ENCODE measurements around the gene STRIP2.
A peak's percentile ranks its signal among the peaks of the same experiment; 100 is the strongest.
"Not testable (repeated sequence)": the region's sequence is repeated elsewhere in the genome, so short reads cannot be mapped to it uniquely, and the experiment has no call there.

Gene STRIP2

DNA sequence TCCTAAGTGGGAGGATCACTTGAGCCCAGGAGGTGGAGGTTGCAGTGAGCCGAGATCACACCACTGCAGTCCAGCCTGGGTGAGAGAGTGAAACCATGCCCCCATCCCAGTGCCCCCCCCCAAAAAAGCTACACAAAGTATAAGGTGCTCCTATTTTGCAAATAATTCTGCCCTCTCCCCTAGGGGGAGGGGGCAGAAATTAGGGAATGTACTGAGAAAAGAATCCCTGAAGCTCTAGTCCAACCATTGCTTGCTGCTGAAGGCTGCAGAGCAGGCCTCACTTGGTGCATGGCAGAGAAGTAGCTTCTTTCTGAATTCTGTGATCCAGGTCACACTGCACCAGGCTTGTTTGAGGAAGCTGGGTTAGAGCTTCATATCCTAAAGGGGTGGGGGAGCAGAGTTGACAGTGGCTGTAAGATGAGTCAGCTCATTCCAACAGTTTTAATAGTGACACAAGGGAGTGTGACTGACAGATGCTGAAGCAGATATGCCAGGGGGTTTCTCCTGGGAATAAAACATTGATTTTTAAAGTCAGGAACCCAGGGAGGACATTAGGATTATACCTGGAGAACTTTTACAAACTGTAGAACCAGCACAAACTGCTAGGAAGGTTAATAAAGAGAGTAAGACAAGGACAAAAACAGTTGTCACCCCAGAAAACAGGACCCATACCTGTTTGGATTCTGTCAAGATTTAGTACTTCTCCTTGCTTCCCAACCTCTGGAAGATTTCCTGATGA lies 32.8 kb upstream of the STRIP2 start:
- in situ Hi-C loops (cut with MboI; ENCODE audit: low sequenced_read_pairs, unreplicated experiment): no loop called here
- no peak for DNase-seq (ENCODE audit: low spot score)
- TF ChIP-seq, protein P1, sequence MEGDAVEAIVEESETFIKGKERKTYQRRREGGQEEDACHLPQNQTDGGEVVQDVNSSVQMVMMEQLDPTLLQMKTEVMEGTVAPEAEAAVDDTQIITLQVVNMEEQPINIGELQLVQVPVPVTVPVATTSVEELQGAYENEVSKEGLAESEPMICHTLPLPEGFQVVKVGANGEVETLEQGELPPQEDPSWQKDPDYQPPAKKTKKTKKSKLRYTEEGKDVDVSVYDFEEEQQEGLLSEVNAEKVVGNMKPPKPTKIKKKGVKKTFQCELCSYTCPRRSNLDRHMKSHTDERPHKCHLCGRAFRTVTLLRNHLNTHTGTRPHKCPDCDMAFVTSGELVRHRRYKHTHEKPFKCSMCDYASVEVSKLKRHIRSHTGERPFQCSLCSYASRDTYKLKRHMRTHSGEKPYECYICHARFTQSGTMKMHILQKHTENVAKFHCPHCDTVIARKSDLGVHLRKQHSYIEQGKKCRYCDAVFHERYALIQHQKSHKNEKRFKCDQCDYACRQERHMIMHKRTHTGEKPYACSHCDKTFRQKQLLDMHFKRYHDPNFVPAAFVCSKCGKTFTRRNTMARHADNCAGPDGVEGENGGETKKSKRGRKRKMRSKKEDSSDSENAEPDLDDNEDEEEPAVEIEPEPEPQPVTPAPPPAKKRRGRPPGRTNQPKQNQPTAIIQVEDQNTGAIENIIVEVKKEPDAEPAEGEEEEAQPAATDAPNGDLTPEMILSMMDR (IDR thresholded peaks at IDR 0.05; ENCODE audit: borderline replicate concordance, control extremely low read depth, extremely low read depth, insufficient read depth, missing control alignments): no peak

GRCh38 chr7:129401967-129402860 lies 32.0 kb upstream of the STRIP2 start:
- DNase-seq (ENCODE audit: low spot score): peak; percentile 35
- TF ChIP-seq, protein P1 (IDR thresholded peaks at IDR 0.05; ENCODE audit: borderline replicate concordance, control extremely low read depth, extremely low read depth, insufficient read depth, missing control alignments): peak; percentile 25
- in situ Hi-C loops (cut with MboI; ENCODE audit: low sequenced_read_pairs, unreplicated experiment): no loop called here

DNA sequence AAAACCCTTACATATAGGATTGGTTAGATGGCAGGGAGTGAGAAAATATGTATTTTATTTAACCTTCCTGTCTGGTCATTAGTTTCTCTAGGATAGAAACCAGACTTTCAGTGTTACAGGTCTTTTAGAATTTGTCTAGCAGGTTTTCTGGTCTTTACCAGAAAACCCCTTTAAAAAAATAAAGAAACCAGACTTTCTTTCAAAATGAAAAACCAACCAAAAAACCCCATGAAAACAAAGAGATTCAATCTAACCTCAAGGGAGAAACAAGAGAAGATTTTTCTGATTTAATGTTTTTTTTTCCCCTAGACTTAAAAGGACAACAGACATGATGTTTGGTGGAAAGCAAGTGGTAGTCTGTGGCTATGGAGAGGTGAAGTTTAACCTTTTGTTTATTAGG lies 28.7 kb upstream of the STRIP2 start:
- TF ChIP-seq, protein P1 (IDR thresholded peaks at IDR 0.05; ENCODE audit: borderline replicate concordance, control extremely low read depth, extremely low read depth, insufficient read depth, missing control alignments): no peak
- no peak for DNase-seq (ENCODE audit: low spot score)
- in situ Hi-C loops (cut with MboI; ENCODE audit: low sequenced_read_pairs, unreplicated experiment): no loop called here

- in situ Hi-C loops (cut with MboI; ENCODE audit: low sequenced_read_pairs, unreplicated experiment); DNase-seq (ENCODE audit: low spot score): not testable (repeated sequence)
Observed at GRCh38 chr7:129410238-129410637, 24.0 kb upstream of the STRIP2 start.

DNA sequence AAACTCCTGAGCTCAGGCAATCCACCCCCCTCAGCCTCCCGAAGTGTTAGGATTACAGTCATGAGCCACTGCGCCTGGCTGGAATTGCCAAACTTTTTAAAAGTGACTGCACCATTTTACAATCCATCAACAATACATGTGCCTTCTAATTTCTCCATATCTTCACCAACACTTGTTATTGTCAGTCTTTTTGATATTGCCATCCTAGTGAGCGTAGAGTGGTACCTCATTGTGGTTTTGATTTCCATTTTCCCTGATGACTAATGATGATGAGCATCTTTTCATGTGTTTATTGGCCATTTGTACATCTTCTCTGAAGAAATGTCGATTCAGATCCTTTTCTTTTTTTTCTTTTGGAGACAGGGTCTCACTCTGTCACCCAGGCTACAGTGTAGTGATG lies 21.7 kb upstream of the STRIP2 start:
- in situ Hi-C loops (cut with MboI; ENCODE audit: low sequenced_read_pairs, unreplicated experiment): no loop called here
- no peak for DNase-seq (ENCODE audit: low spot score)
- TF ChIP-seq, protein P1 (IDR thresholded peaks at IDR 0.05; ENCODE audit: borderline replicate concordance, control extremely low read depth, extremely low read depth, insufficient read depth, missing control alignments): no peak

- DNase-seq (ENCODE audit: low spot score): no peak
- in situ Hi-C loops (cut with MboI; ENCODE audit: low sequenced_read_pairs, unreplicated experiment): no loop called here
- TF ChIP-seq, protein P1 (IDR thresholded peaks at IDR 0.05; ENCODE audit: borderline replicate concordance, control extremely low read depth, extremely low read depth, insufficient read depth, missing control alignments): no peak
Observed at GRCh38 chr7:129417073-129417472, 17.2 kb upstream of the STRIP2 start.
